Right kidney (tissue), 1 donor: ENCODE measurements around the gene RIC8A.
"Not testable (repeated sequence)": the region's sequence is repeated elsewhere in the genome, so short reads cannot be mapped to it uniquely, and the experiment has no call there.

ENCODE experiments used
- DNase-seq: peaks from one replicate; pipeline ENCODE4 v3.0.0-alpha.2; 2016

The RIC8A gene

DNA sequence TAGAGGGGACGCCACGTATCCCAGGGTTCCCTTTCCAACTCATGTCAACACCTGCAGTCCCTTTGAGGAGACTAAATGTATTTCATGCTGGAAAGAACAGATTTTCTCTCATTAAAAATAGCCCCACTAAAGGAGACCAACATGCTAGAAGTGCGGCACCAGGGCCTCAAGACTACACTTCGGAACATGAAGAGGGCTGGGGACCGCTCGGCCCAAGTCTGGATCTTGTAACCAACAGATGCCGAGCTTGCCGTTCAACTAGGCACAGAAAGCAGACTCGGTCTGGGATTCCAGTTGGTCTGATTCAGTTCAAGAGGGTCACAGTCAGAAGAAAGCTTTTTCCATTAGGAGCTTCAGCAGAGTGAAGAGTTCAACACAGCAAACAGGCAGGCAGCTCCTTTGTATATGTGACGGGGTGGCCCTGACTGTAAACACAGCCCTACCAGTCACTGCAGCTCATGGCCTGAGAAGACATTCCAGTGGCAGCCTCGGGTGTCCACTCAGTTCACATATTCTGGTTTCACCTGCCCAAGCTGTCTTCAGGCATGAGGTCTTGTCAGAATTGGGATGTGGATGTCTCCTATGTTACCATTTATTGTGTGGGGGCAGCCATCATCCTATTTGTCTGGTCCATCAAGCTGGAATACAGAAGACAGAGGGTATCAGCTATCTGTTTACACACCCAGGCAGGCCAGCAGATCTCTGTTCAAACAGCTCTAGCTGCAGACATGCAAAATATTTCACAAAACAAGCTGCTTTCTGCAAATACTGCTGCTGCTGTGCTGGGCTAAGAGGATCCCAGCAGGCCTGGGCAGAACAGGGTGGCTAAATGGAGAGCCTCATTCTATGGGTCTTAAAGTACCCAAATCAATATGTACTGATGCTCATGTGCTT lies 8.8 kb downstream of the RIC8A start:
- no peak for DNase-seq

GRCh38 chr11:217704-218103 lies 10.2 kb downstream of the RIC8A start:
- DNase-seq, result no peak

DNA sequence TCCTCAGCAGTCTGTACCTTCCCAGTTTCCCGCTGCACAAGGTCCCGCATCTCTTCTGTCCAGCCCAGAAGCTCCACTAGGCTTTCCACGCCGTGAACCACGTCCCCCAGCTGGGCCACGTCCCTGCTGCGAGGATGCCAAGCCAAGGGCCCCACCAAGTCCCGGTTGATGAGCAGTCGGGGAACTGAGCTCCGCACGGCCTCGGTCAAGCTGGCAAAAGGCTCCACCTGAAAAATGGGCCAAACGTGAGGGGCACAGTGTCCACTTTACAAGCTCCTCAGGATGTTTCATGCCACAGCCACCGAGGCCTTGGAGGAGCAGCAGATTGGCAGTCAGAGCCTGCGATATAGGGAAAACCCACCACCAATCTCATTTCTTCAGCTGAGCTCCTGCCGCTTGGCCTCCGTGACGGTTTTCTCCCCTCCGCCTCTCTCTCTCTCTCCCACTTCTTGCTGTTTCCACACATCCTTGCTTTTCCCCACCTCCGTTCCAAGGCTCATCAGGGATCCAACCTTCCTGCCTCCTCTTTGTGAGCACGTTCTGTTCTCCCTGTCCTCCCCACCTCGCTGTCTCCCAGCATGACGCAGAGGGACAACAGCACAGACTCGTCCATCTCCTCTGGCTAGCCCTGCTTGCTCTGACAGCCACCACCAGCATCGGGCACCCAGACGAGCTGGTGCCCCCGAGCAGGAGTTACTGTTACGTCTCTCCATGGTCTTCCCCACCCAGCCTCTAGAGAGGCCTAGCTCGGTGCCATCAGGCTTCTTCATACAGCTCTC lies 11.5 kb downstream of the RIC8A start:
- no peak for DNase-seq

- DNase-seq, result not testable (repeated sequence)
These were observed 13.2 kb downstream of the RIC8A start for GRCh38 chr11:220641-221215.

GRCh38 chr11:221539-221938 lies 14.0 kb downstream of the RIC8A start:
- no peak for DNase-seq

- no peak for DNase-seq
These were observed 14.7 kb downstream of the RIC8A start for GRCh38 chr11:221998-222789.

GRCh38 chr11:223026-223789 lies 15.7 kb downstream of the RIC8A start:
- DNase-seq, result no peak

DNA sequence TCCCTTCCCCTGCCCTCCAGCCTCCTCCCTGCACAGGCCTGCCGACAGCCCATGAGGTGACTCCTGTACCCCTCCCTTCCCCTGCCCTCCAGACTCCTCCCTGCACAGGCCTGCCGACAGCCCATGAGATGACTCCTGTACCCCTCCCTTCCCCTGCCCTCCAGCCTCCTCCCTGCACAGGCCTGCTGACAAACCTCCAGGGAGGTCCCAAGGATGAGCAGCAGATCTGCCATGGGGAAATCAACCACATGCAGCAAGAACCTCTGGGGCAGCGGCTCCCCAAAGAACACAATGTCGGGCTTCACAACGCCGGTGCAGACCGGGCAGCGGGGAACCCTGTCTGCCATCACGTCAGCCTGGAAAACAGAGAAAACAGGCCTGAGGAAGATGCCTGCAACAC lies 16.4 kb downstream of the RIC8A start:
- no peak for DNase-seq

GRCh38 chr11:224424-224823 lies 16.9 kb downstream of the RIC8A start:
- no peak for DNase-seq

- DNase-seq, result no peak
These were observed 18.4 kb downstream of the RIC8A start for GRCh38 chr11:225734-226453.

- DNase-seq, result no peak
These were observed 20.4 kb downstream of the RIC8A start for GRCh38 chr11:227824-228379.

DNA sequence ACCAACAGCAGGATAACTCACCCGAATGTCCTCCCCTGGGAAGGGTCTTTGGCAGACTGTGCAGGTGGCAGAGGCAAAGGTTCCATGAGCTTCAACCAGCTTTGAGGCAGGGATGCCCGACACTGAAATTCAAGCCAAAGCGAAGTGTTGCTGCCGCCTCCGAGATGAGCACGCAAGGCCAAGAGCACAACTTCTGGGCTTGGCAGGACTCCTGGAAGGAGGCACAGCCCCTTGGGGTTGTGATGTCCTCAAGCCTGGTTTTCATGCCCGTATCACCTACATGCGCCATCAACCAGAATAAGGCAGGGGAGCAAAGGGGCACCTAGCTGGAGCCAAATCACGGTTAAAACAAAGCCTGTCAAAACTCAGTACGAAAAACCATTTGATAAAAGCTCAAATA lies 22.9 kb downstream of the RIC8A start:
- DNase-seq, result no peak

- DNase-seq, result no peak
These were observed 25.5 kb downstream of the RIC8A start for GRCh38 chr11:232783-233565.

DNA sequence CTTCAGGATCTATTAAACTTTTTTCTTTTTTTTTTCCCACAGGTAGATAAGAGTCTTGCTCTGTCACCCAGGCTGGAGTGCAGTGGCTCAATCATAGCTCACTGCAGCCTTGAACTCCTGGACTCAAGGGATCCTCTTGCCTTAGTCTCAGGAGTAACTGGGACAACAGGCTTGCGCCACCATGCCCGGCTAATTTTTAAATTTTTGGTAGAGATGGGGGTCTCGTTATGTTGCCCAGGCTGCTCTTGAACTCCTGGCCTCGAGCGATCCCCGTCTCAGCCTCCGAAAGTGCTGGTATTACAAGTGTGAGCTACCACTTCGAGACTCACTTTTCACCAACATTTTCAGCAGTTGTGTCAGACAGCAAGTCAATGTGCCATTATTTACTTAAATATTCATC lies 27.7 kb downstream of the RIC8A start:
- no peak for DNase-seq

GRCh38 chr11:235609-235996 lies 28.1 kb downstream of the RIC8A start:
- DNase-seq, result no peak

- DNase-seq, result peak; percentile 94
These were observed 28.7 kb downstream of the RIC8A start, which contains the start of gene SIRT3 for GRCh38 chr11:235997-236773. TSS of gene SIRT3 (minus strand) at chr11:236342. CDS start at chr11:236328, 14 bp downstream.

GRCh38 chr11:236774-237767 lies 29.6 kb downstream of the RIC8A start, which contains the start of gene PSMD13:
TSS of gene PSMD13 (plus strand) at chr11:236976. CDS start at chr11:237050, 74 bp downstream.
- no peak for DNase-seq
